8988T (cell line): ENCODE results near the gene OPCML.

Experiments
- DNase-seq: peaks from one replicate; pipeline ENCODE4 v3.0.0; 2011

OPCML gene

DNA sequence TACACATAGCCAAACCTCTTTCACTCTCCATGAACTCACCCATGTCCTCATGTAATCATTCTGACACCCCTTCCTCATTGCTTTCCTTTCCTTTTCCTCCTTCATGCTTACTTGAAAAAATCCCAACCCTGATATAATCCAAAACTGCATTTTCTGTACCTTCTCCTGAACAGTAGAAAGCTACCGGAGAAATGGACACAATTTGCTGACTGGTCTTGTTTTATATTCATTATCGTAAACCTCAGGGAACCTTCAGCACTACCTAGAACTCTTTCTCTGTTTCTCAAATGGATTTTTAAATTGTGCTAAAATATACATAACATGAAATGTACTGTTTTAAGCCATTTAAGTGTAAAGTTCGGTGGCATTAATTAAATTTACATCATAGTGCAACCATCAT, 1165.0 kb downstream of the OPCML start:
- no peak for DNase-seq

GRCh38 chr11:132365650-132366049, 1166.7 kb downstream of the OPCML start:
- no peak for DNase-seq
